ENCODE results near the gene PRDM10. TPM values are rescaled to one million over a fixed set of nuclear protein-coding genes. Genes with fewer than 3 reads are reported as not detected.

The PRDM10 gene
- total and polyA plus RNA-seq, 10 donors: 1.6 to 16.2 (median 10.3) TPM

DNA sequence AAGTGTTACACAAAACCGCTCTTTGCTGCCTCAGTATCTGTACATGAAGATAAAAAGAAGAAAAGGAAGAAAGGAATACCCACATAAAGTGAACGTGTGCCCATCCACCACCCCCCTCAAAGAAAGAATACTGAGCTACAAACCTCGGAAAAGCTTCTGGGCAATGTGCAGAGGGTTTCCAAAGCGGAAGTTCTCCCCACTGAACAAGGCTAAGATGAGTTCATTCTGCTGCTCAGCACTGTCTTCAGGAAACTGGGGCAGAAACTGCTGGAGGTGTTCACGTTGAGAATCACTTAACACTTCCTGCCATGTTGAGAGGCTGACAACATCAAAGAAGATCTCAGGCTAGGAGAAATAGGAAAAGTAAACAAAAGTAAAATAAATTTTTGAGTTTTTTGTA is 114.2 kb downstream of the PRDM10 start:
- peaks cover 0 to 10% (median under 1%) of the 10 kb centered on the region in 6 donors for H3K4me1 ChIP-seq
- intact Hi-C loops (cut with DNase I; ENCODE audit: low total_unique reads): no loop called here
- H3K36me3 ChIP-seq: peaks cover 15 to 99% (median 83%) of the 10 kb centered on the region in 6 donors
- WGBS, 5 donors: 66 to 72% (median 69%) methylated on average over 5 of the region's 5 CpGs
- no peaks in the 10 kb centered on the region for H3K9me3 ChIP-seq
- no peak for TF ChIP-seq POLR2AphosphoS5 (IDR thresholded peaks at IDR 0.05)
- TF ChIP-seq POLR2A (IDR thresholded peaks at IDR 0.05): no peak
- TF ChIP-seq, protein P1, sequence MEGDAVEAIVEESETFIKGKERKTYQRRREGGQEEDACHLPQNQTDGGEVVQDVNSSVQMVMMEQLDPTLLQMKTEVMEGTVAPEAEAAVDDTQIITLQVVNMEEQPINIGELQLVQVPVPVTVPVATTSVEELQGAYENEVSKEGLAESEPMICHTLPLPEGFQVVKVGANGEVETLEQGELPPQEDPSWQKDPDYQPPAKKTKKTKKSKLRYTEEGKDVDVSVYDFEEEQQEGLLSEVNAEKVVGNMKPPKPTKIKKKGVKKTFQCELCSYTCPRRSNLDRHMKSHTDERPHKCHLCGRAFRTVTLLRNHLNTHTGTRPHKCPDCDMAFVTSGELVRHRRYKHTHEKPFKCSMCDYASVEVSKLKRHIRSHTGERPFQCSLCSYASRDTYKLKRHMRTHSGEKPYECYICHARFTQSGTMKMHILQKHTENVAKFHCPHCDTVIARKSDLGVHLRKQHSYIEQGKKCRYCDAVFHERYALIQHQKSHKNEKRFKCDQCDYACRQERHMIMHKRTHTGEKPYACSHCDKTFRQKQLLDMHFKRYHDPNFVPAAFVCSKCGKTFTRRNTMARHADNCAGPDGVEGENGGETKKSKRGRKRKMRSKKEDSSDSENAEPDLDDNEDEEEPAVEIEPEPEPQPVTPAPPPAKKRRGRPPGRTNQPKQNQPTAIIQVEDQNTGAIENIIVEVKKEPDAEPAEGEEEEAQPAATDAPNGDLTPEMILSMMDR (IDR thresholded peaks at IDR 0.05 in 8 of 11, conservative IDR thresholded peaks at IDR 0.05 in 3 of 11): no peak
- no peak for DNase-seq
- no peak overlapping the region for H3K4me3 ChIP-seq
- H3K27me3 ChIP-seq (replicated peaks in 1 of 7): no peaks in the 10 kb centered on the region
- H3K27ac ChIP-seq: no peak overlapping the region

GRCh38 chr11:129885381-129885780 is 117.3 kb downstream of the PRDM10 start:
- intact Hi-C loops (cut with DNase I; ENCODE audit: low total_unique reads): no loop called here
- H3K27me3 ChIP-seq (replicated peaks in 1 of 7): no peaks in the 10 kb centered on the region
- H3K27ac ChIP-seq: no peak overlapping the region
- H3K4me1 ChIP-seq: no peaks in the 10 kb centered on the region
- no peak for DNase-seq
- TF ChIP-seq, protein P1 (IDR thresholded peaks at IDR 0.05 in 8 of 11, conservative IDR thresholded peaks at IDR 0.05 in 3 of 11): no peak
- TF ChIP-seq POLR2AphosphoS5 (IDR thresholded peaks at IDR 0.05) (peak in 1 of 3 donors; percentile 22), POLR2A (IDR thresholded peaks at IDR 0.05) (no peak)
- WGBS, 5 donors: 93 to 96% (median 95%) methylated on average over 12 of the region's 12 CpGs
- H3K9me3 ChIP-seq: no peaks in the 10 kb centered on the region
- H3K36me3 ChIP-seq: peaks cover 17 to 100% (median 93%) of the 10 kb centered on the region in 6 donors
- no peak overlapping the region for H3K4me3 ChIP-seq

DNA sequence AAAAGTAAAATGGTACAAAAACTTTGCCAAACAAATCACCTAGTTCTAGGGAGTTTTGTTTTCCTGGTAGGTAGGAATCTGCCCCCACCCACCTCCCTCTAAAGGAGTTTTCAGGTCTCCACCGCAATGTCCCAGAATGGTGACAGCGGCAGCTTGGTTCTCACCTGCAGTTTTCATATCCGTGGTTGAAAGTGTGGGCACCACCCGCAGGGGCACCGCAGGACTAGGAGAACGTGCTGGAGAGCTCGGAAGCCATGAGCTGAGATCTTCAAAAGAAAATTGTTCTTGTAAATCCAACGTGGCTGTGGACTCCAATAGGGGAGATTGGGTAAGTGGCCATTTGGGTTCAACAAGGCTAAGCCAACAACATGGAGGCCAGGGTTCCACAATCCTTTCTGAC is 118.1 kb downstream of the PRDM10 start:
- H3K4me1 ChIP-seq: no peaks in the 10 kb centered on the region
- no peak for TF ChIP-seq POLR2A (IDR thresholded peaks at IDR 0.05)
- TF ChIP-seq, protein P1 (IDR thresholded peaks at IDR 0.05 in 8 of 11, conservative IDR thresholded peaks at IDR 0.05 in 3 of 11): no peak
- TF ChIP-seq POLR2AphosphoS5 (IDR thresholded peaks at IDR 0.05): no peak
- 90 to 97% (median 95%) methylated on average over 8 of the region's 8 CpGs for WGBS, 5 donors
- no peaks in the 10 kb centered on the region for H3K9me3 ChIP-seq
- H3K27me3 ChIP-seq (replicated peaks in 1 of 7): no peaks in the 10 kb centered on the region
- H3K27ac ChIP-seq: no peak overlapping the region
- H3K36me3 ChIP-seq: peaks cover 17 to 100% (median 99%) of the 10 kb centered on the region in 6 donors
- intact Hi-C loops (cut with DNase I; ENCODE audit: low total_unique reads): no loop called here
- H3K4me3 ChIP-seq: no peak overlapping the region
- no peak for DNase-seq

DNA sequence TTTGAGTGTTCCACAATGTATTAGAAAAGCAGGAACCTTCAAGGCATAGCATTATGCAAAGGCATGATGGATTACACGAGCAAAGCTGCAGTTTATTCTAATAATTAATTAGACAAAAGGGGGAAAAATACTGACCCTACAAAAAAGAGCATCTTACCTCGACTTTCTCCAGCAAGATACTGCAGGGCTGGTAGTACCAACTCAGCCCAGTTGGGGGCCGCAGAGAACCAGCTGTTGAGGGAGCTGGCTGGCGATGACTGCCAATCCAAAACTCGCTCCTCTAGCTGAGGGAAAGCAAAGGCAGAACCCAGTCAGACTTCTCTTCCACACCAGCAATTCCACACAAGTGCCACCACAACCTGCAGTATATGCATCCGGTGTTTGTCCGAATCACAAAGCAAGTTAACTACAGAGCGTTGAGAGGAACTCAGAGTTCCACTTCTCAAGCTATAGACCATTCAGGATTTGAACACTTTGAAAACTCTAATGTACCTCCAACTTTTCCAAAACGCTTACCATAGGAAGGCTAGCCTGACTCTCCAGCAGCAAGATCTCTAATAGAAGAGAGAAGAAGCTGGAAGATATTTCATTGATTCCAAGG is 121.0 kb downstream of the PRDM10 start:
- no peak overlapping the region for H3K4me3 ChIP-seq
- TF ChIP-seq POLR2A (IDR thresholded peaks at IDR 0.05): no peak
- no peak for TF ChIP-seq POLR2AphosphoS5 (IDR thresholded peaks at IDR 0.05)
- TF ChIP-seq, protein P1 (IDR thresholded peaks at IDR 0.05 in 8 of 11, conservative IDR thresholded peaks at IDR 0.05 in 3 of 11): peak in 6 of 11 experiments; percentile 14 to 54 (median 36)
- DNase-seq: no peak
- intact Hi-C loops (cut with DNase I; ENCODE audit: low total_unique reads): no loop called here
- no peaks in the 10 kb centered on the region for H3K27me3 ChIP-seq (replicated peaks in 1 of 7)
- 80 to 85% (median 82%) methylated on average over 9 of the region's 9 CpGs for WGBS, 5 donors
- H3K4me1 ChIP-seq: no peaks in the 10 kb centered on the region
- peaks cover 19 to 100% (median 100%) of the 10 kb centered on the region in 6 donors for H3K36me3 ChIP-seq
- H3K27ac ChIP-seq: no peak overlapping the region
- no peaks in the 10 kb centered on the region for H3K9me3 ChIP-seq
